ENCODE measurements around the gene MAP4.

DNA sequence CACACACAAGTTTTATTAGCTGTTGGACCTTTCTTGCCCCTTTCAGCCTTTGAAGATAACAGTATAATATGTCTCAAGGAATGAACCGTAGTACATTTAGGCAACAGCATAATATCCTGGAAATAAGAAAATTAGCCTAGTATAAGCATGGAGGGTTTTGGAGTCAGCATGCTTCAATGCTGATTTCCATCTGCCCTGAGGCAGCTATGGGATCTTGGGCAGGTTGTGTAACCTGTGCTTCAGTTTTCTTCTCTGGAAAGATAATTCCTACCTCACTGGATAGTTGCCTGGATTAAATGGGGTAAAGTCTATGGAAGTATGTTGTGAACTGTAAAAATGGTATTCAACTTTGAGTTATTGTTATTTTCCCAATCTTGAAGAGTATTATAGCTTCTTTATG is 211.6 kb downstream of the MAP4 start:
- TF ChIP-seq EP300 (IDR thresholded peaks at IDR 0.05) = no peak
- no peak for TF ChIP-seq POLR2A (IDR thresholded peaks at IDR 0.05)
- TF ChIP-seq, protein P1, sequence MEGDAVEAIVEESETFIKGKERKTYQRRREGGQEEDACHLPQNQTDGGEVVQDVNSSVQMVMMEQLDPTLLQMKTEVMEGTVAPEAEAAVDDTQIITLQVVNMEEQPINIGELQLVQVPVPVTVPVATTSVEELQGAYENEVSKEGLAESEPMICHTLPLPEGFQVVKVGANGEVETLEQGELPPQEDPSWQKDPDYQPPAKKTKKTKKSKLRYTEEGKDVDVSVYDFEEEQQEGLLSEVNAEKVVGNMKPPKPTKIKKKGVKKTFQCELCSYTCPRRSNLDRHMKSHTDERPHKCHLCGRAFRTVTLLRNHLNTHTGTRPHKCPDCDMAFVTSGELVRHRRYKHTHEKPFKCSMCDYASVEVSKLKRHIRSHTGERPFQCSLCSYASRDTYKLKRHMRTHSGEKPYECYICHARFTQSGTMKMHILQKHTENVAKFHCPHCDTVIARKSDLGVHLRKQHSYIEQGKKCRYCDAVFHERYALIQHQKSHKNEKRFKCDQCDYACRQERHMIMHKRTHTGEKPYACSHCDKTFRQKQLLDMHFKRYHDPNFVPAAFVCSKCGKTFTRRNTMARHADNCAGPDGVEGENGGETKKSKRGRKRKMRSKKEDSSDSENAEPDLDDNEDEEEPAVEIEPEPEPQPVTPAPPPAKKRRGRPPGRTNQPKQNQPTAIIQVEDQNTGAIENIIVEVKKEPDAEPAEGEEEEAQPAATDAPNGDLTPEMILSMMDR (IDR thresholded peaks at IDR 0.05) = no peak
- no peak for TF ChIP-seq POLR2AphosphoS5 (IDR thresholded peaks at IDR 0.05)

Data from stomach (tissue), 4 donors.